Measurements from ENCODE around the gene EIF3I. TPM values are rescaled to one million over a fixed set of nuclear protein-coding genes. Genes with fewer than 3 reads are reported as not detected.

EIF3I gene
- total and polyA plus RNA-seq, 2 of the 13 experiments (the other 11 are each of a cell fraction or from before 2014, with no cell fraction given) = 210 to 223 TPM

DNA sequence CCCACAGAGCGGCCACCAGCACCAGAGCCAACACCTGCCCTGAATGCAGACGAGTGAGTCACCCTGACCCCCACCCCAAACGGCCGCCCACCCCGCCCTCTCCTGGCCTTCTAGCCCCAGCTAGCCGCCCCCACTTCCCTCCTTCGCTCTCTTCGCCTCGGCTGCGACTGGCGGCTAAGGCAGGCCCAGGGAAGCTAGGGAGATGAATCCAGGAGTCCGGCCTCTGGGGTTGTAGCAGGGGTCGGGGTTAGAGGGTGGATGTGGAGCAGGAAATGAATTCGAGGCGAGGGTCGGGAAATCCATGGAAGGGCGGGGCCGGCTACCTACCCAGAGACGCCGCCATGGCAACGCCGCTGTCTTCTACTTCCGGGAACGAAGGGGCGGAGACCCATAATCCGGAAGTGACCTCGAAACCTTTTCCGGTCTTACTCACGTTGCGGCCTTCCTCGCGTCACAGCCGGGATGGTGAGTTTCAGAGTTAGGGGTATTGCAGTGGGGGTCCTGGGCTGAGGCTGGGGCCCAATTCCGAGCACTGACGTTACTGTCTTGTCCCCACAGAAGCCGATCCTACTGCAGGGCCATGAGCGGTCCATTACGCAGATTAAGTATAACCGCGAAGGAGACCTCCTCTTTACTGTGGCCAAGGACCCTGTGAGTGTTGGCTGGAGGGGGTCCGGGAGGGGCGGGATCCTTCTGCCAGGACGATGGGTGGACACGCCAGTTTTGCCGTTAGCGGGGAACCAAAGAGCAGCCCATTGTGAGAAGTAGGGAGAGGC, at the start of gene EIF3I, which contains the start of gene TMEM234 (continued):
- TF ChIP-seq PRDM15 (CRISPR knock-in tag; IDR thresholded peaks at IDR 0.05) (0 out of 2 replicates have a peak, but pooled peaks have one; percentile 2), ISX (CRISPR knock-in tag; conservative IDR thresholded peaks at IDR 0.05) (no peak), ONECUT2 (CRISPR knock-in tag; IDR thresholded peaks at IDR 0.05) (no peak)

DNA sequence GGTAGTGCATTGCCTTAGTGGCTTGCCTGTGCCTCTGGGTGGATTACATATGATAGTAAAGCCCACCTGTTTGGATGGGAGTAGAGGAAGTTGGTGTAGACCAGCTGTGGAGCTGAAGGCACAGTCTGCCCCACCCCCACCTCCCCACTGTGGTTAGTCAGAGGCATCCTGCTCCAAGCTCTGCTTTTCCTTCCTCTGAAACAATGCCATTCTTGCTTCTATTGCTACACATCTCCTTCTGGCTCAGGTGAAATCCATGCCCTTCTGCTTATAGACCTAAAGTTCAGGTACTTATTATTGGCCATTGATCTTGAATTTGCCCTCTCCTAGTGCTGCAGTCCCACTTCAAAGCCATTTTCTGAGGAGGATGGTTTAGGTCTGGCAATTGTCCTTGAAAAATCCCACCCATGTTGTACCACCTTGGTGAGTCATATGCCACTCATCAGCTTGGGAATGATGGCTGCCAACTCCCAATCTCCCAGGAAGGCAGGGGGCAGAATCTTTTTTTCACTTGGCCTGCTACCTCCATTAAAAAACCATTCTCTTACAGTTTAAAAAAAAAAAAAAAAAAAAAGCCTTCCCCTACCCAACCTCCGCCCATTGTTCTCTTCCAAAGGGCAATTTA, 49.5 kb upstream of the EIF3I start:
- ATAC-seq (no peak), DNase-seq (ENCODE audit: low spot score) (no peak), FAIRE-seq (no peak)
- H3K36me3 ChIP-seq (replicated peaks in 1 of 2; ENCODE audit: control insufficient read depth in 1 of 2, insufficient read depth in 2 of 2, low read length in 2 of 2) = peaks cover 20 to 49% of the 10 kb centered on the region in 2 experiments
- no peak overlapping the region for H3K27ac ChIP-seq (ENCODE audit: extremely low read length, insufficient read depth, low read length)
- H3K4me2 ChIP-seq (ENCODE audit: low read depth, low read length) = no peak overlapping the region
- no TSS peak for BruUV-seq (replicated peaks)
- POLR2A ChIA-PET = interaction anchor here (0.6 kb wide), 1 partner anchor 119 kb away, joined by 3 read pairs; the partner anchor contains the start of gene HDAC1
- peaks cover 10% of the 10 kb centered on the region for H3K4me1 ChIP-seq (ENCODE audit: insufficient read depth, low read length)
- no peak overlapping the region for H3K4me3 ChIP-seq (replicated peaks in 1 of 3; ENCODE audit: insufficient read depth in 1 of 3, low read depth in 2 of 3, low read length in 3 of 3)
- WGBS (ENCODE audit: low lambda C conversion rate) = 97% methylated on average over 1 of the region's 1 CpG
- in situ Hi-C loops (cut with HindIII; ENCODE audit: extremely low pct_ligation_motif_present, low pct_unique_long_range_greater_than_20kb) = no loop called here
- no peaks in the 10 kb centered on the region for H3K9me3 ChIP-seq (ENCODE audit: low read length)
- H3K27me3 ChIP-seq (ENCODE audit: control insufficient read depth in 1 of 2, insufficient read depth in 2 of 2, low read length in 2 of 2) = no peaks in the 10 kb centered on the region
- H3K9ac ChIP-seq (ENCODE audit: insufficient read depth, low read depth, low read length) = no peak overlapping the region
- no peak overlapping the region for H2AFZ ChIP-seq (ENCODE audit: low read length)
- CTCF ChIA-PET (ENCODE audit: low intra/inter-chr PET ratio, low total read pairs) = no interaction called here
- intact Hi-C loops (cut with micrococcal nuclease; ENCODE audit: unreplicated experiment) = no loop called here
- H4K20me1 ChIP-seq (ENCODE audit: insufficient read depth, low read length) = no peaks in the 10 kb centered on the region
- no peaks in the 10 kb centered on the region for H3K79me2 ChIP-seq (ENCODE audit: insufficient read depth, low read length)
- no peak for TF ChIP-seq PAXIP1 (CRISPR knock-in tag; conservative IDR thresholded peaks at IDR 0.05)
- TF ChIP-seq, protein P1, sequence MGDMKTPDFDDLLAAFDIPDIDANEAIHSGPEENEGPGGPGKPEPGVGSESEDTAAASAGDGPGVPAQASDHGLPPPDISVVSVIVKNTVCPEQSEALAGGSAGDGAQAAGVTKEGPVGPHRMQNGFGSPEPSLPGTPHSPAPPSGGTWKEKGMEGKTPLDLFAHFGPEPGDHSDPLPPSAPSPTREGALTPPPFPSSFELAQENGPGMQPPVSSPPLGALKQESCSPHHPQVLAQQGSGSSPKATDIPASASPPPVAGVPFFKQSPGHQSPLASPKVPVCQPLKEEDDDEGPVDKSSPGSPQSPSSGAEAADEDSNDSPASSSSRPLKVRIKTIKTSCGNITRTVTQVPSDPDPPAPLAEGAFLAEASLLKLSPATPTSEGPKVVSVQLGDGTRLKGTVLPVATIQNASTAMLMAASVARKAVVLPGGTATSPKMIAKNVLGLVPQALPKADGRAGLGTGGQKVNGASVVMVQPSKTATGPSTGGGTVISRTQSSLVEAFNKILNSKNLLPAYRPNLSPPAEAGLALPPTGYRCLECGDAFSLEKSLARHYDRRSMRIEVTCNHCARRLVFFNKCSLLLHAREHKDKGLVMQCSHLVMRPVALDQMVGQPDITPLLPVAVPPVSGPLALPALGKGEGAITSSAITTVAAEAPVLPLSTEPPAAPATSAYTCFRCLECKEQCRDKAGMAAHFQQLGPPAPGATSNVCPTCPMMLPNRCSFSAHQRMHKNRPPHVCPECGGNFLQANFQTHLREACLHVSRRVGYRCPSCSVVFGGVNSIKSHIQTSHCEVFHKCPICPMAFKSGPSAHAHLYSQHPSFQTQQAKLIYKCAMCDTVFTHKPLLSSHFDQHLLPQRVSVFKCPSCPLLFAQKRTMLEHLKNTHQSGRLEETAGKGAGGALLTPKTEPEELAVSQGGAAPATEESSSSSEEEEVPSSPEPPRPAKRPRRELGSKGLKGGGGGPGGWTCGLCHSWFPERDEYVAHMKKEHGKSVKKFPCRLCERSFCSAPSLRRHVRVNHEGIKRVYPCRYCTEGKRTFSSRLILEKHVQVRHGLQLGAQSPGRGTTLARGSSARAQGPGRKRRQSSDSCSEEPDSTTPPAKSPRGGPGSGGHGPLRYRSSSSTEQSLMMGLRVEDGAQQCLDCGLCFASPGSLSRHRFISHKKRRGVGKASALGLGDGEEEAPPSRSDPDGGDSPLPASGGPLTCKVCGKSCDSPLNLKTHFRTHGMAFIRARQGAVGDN (CRISPR knock-in tag; IDR thresholded peaks at IDR 0.05) = no peak

Measured in HepG2 (cell line).